HFFc6 (cell line): ENCODE measurements around the gene VARS1. TPM values are rescaled to one million over a fixed set of nuclear protein-coding genes. Genes with fewer than 3 reads are reported as not detected.
A peak's percentile ranks its signal among the peaks of the same experiment; 100 is the strongest.

ENCODE experiments used
- DNase-seq: peaks from one replicate; pipeline ENCODE4 v3.0.0-alpha.2; 2018
- H3K27ac Mint-ChIP-seq: 2 replicates; pipeline ENCODE4 v1.8.0; 2020; ENCODE audit warnings: mild to moderate bottlenecking, mixed read lengths
- H3K27me3 Mint-ChIP-seq: 2 replicates; pipeline ENCODE4 v1.8.0; 2021; ENCODE audit warnings: mild to moderate bottlenecking, moderate library complexity, mixed read lengths; ENCODE audit not compliant: insufficient read depth
- H3K36me3 Mint-ChIP-seq: 2 replicates; pipeline ENCODE4 v1.8.0; 2021; ENCODE audit warnings: low read depth, mixed read lengths
- H3K4me1 Mint-ChIP-seq: 2 replicates; pipeline ENCODE4 v1.8.0; 2020; ENCODE audit warnings: low read depth, mixed read lengths
- H3K4me3 Mint-ChIP-seq: 2 replicates; pipeline ENCODE4 v1.8.0; 2020; ENCODE audit warnings: mild to moderate bottlenecking, moderate library complexity, mixed read lengths
- H3K9me3 Mint-ChIP-seq: 2 replicates; pipeline ENCODE4 v1.8.0; 2020; ENCODE audit warnings: mild to moderate bottlenecking, mixed read lengths
- CTCF ChIP-seq: fragments of 200-600 bp; sonication (generic); IDR thresholded peaks from 2 replicates; pipeline ENCODE4 v1.5.0; 2021; ENCODE audit warnings: antibody characterized with exemption, mild to moderate bottlenecking
- total RNA-seq, 6 experiments: library from RNA; stranded (reverse); fragmentation: NEBNext Ultra II Directional; extraction: Animal tissue kit (Norgen Biotek cat#: 25700); gene quantifications; 2 replicates in 1 of 6; 3 replicates in 5 of 6; pipeline ENCODE4 v1.2.3, GENCODE V29; 2021

Gene VARS1
- total RNA-seq, 6 experiments from 2014 or later, result 117 to 144 (median 127) TPM

DNA sequence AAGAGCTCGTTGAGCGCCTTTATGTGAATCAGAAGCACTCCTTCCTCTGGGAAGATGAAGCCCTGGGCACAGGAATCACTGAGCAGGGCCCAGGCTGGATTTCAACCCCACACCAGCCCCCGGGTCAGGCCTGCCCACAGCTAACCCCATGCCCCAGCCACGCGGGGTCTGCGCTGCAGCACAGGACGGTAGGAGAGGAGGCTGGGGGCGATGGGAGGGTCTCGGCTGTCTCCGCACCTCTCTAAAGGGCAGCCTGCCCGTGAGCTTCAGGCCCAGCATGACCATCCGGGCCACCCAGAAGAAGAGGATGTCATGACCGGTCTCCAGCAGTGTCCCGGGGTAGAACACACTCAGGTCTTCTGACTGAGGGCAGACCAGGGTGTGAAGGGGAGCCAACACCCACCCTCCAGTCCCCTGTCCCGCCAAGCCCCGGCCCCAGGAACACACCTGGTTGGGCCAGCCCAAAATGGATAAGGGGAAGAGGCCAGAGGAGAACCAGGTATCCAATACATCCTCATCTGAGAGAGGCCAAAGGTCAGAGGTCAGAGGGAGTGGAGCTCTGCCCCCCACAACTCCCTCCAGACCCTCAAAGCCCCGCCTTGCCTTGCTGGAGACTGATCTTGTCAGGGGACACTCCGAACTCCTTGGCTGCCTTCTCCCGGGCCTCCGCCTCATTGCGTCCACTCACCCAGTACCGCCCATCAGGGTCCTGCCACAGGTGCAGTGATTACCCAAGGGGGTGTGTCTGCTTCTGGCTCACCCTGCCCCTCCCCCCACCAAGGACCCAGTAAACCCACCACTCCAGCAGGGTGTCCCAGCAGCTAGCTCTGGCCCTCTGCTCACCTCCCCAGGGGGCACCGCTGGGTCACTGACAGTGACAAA is 14.1 kb downstream of the VARS1 start:
- Mint-ChIP-seq H3K27ac (no peak overlapping the region), H3K4me1 (peaks cover 14% of the 10 kb centered on the region), H3K27me3 (no peaks in the 10 kb centered on the region; the same call in 1 of the 2 replicates), H3K9me3 (no peaks in the 10 kb centered on the region), H3K36me3 (peaks cover 14% of the 10 kb centered on the region; the same call in 1 of the 2 replicates), H3K4me3 (no peak overlapping the region)
- no peak for TF ChIP-seq CTCF
- no peak for DNase-seq

DNA sequence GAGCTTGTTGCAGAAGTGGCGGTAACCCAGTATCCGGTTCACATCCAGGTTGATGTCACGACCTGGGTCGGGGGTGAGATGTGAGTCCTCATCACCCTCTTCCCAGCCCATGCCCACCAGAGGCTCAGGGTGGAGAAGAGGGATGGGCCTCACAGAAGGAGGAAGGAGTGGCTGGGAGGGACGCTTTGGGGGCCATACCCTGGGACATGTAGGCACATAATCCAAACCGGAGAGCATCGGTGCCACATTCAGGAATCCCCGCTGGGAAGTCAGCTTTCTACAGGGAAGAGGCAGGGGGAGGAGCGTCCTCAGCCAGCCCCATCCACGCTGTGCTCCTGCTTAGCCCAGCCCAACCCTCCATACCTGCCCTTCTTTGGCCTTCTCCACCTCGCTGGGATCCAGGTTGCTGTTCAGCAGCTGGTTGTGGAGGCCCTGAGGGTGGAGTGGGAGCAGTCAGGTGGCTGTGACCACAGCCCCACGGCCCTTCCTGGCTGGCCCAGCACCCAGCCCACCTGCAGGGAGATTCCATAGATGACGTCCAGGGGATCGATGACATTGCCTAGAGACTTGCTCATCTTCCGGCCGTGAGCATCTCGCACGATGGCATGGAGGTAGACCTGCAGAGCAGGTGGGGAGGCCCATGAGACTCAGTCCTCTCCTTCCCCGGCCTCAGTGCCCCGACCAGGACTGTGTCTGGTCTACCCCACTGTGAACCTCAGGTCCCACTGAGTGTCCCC is 14.9 kb downstream of the VARS1 start:
- peaks cover 9% of the 10 kb centered on the region; the same call in 1 of the 2 replicates for H3K36me3 Mint-ChIP-seq
- TF ChIP-seq CTCF, result no peak
- no peaks in the 10 kb centered on the region for H3K9me3 Mint-ChIP-seq
- no peak overlapping the region for H3K4me3 Mint-ChIP-seq
- no peak for DNase-seq
- peaks cover 17% of the 10 kb centered on the region for H3K4me1 Mint-ChIP-seq
- H3K27me3 Mint-ChIP-seq, result no peaks in the 10 kb centered on the region; the same call in 1 of the 2 replicates
- H3K27ac Mint-ChIP-seq, result no peak overlapping the region

DNA sequence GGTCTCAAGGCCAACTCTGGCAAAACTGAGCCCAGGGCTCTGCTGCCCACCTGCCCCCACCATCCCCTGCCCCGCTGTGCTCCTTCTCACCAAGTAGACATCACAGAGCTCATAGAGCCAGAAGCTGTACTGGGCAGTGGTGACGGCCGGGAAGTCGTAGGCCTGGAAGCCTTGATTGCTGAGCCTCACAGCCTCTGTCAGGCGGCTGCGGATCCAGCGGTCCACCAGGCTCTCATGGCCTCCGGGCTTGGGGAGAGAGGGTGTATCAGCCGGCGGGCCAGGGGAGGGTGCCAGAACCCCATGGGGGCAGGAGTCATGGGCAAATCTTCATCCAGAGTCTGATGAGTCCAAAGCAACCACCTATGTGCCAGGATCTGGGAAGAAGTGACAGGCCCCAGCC is 15.6 kb downstream of the VARS1 start:
- Mint-ChIP-seq H3K27ac (no peak overlapping the region), H3K4me1 (peaks cover 17% of the 10 kb centered on the region), H3K36me3 (peaks cover 9% of the 10 kb centered on the region; the same call in 1 of the 2 replicates), H3K4me3 (no peak overlapping the region), H3K9me3 (no peaks in the 10 kb centered on the region), H3K27me3 (no peaks in the 10 kb centered on the region; the same call in 1 of the 2 replicates)
- no peak for TF ChIP-seq CTCF
- no peak for DNase-seq

DNA sequence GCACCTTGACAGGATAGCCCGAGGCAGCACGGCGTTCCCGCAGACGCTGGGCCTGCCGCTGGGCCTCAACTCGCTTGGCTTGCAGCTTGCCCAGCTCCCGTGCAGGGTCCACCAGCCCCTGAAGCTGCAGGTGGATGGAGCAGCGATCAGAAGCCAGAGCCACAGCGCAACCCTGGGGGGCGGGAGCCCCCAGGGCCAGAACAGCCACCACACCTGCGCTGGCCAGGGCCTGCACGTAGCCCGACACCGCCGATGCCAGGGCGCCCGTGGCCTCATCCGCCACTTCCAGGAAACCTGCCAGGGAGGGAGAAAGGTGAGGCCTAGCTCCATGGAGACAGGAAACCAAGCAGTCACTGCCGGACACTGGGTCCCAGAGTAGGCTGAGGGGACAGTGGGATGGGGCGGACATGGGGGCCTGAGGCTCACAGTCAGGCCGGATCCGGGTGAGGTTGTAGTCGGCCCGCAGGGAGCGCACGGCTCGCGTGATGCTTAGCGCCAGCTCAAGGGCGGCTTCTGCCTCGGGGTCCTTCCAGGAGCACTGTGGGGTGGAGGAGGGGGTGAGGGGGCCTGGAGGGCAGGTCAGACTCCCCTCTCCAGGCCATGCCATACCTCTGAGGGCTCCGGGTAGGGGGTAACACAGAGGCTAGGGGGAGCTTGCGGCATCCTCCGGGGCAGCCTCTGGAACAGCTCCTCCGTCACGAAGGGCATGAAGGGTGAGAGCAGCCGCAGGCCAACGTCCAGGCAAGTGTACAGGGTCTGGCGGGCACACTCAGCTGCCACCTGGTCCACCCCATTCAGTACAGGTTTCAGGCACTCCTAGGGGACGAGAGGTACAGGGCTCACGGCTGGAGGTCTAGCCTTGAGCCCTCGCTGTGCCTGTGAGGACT is 16.3 kb downstream of the VARS1 start:
- no peak for DNase-seq
- Mint-ChIP-seq H3K27me3 (no peaks in the 10 kb centered on the region; the same call in 1 of the 2 replicates), H3K36me3 (0 out of 2 replicates have a peak, but pooled peaks cover 4% of the 10 kb centered on the region), H3K4me3 (no peak overlapping the region), H3K9me3 (no peaks in the 10 kb centered on the region), H3K4me1 (peaks cover 17% of the 10 kb centered on the region), H3K27ac (no peak overlapping the region)
- TF ChIP-seq CTCF, result no peak

- H3K36me3 Mint-ChIP-seq, result 0 out of 2 replicates have a peak, but pooled peaks cover 4% of the 10 kb centered on the region
- no peak for TF ChIP-seq CTCF
- H3K9me3 Mint-ChIP-seq, result no peaks in the 10 kb centered on the region
- no peak overlapping the region for H3K4me3 Mint-ChIP-seq
- no peak for DNase-seq
- H3K4me1 Mint-ChIP-seq, result peaks cover 17% of the 10 kb centered on the region
- H3K27ac Mint-ChIP-seq, result peak overlapping the region; percentile 29; the same call in 1 of the 2 replicates
- no peaks in the 10 kb centered on the region; the same call in 1 of the 2 replicates for H3K27me3 Mint-ChIP-seq
Observed at GRCh38 chr6:31778193-31778592, 17.4 kb downstream of the VARS1 start.
